ENCODE measurements around the gene HORMAD2. TPM values are rescaled to one million over a fixed set of nuclear protein-coding genes. Genes with fewer than 3 reads are reported as not detected.

Gene HORMAD2
- total and polyA plus RNA-seq, 4 donors, result not detected

DNA sequence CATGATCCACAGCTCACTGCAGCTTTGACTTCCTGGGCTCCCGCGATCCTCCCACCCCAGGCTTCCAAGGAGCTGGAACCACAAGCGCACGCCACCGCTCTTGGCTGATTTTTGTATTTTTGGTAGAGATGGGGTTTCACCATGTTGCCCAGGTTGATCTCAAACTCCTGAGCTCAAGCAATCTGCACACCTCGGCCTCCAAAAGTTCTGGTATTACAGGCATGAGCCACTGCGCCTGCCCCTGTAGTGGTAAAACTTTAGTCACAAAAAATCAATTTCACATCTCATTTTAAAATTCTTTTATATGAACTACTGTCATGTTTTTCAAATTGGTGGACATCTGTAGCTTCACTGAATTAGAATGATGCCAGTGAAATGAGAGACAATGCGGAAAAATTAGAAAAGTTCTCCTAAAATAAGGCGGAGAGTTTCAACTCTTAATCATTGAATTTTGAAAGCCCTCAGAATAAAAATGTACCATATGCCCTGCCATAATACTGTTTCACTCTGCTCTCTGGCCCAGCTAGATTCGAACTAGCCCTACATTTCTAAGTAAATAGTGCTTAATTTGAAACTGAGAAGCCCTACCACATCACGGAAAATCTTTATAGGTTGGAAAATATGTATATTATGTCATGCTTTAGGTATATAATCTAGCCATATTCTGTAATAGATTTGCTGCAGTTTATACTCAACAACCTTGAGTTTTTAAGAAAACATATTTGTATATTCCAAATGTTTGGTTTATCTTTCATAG lies 78.7 kb downstream of the HORMAD2 start:
- Histone ChIP-seq H3K27ac (ENCODE audit: low read depth in 1 of 2, low read length in 2 of 2) (no peak overlapping the region), H3K4me3 (ENCODE audit: low read length in 2 of 2) (no peak overlapping the region), H3K9me3 (ENCODE audit: control insufficient read depth, low read length) (no peaks in the 10 kb centered on the region), H3K27me3 (ENCODE audit: control insufficient read depth in 1 of 2, insufficient read depth in 2 of 2, low read length in 1 of 2) (no peaks in the 10 kb centered on the region), H3K36me3 (ENCODE audit: control insufficient read depth in 1 of 2, insufficient read depth in 2 of 2, low read length in 1 of 2) (no peaks in the 10 kb centered on the region), H3K4me1 (ENCODE audit: control insufficient read depth in 1 of 2, insufficient read depth in 2 of 2, low read length in 2 of 2) (no peaks in the 10 kb centered on the region)
- 81% methylated on average over 11 of the region's 11 CpGs for WGBS, 2 donors
- ATAC-seq (ENCODE audit: low FRiP score), result no peak
- intact Hi-C loops (cut with DNase I), result no loop called here
- DNase-seq, result no peak

- Histone ChIP-seq H3K27ac (ENCODE audit: low read depth in 1 of 2, low read length in 2 of 2) (no peak overlapping the region), H3K36me3 (ENCODE audit: control insufficient read depth in 1 of 2, insufficient read depth in 2 of 2, low read length in 1 of 2) (no peaks in the 10 kb centered on the region), H3K4me3 (ENCODE audit: low read length in 2 of 2) (no peak overlapping the region), H3K9me3 (ENCODE audit: control insufficient read depth, low read length) (no peaks in the 10 kb centered on the region), H3K4me1 (ENCODE audit: control insufficient read depth in 1 of 2, insufficient read depth in 2 of 2, low read length in 2 of 2) (no peaks in the 10 kb centered on the region), H3K27me3 (ENCODE audit: control insufficient read depth in 1 of 2, insufficient read depth in 2 of 2, low read length in 1 of 2) (no peaks in the 10 kb centered on the region)
- 49 to 52% methylated on average over 2 of the region's 2 CpGs for WGBS, 2 donors
- intact Hi-C loops (cut with DNase I), result no loop called here
- no peak for ATAC-seq (ENCODE audit: low FRiP score)
- no peak for DNase-seq
These were observed 79.5 kb downstream of the HORMAD2 start for GRCh38 chr22:30159561-30160353.

DNA sequence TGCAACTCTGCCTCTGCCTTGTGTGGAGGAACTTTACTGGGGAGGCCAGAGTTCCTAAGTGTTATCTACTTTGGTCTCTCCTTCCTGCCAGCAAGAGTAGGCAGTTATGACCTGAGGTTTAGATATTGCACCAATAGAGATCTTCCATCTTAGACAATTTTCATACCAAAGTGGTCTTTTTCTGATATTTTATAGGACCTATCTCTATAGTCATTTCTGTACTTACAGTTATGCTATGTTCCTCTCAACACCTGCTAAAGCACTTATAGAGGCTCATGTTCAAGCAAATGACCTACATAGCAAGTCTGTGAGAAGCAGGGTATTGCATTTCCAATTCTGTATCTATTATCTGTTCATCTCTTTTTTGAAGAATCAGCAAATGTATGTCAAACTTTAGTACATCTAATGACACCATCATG lies 80.8 kb downstream of the HORMAD2 start:
- Histone ChIP-seq H3K27ac (ENCODE audit: low read depth in 1 of 2, low read length in 2 of 2) (no peak overlapping the region), H3K4me1 (ENCODE audit: control insufficient read depth in 1 of 2, insufficient read depth in 2 of 2, low read length in 2 of 2) (no peaks in the 10 kb centered on the region), H3K9me3 (ENCODE audit: control insufficient read depth, low read length) (no peaks in the 10 kb centered on the region), H3K27me3 (ENCODE audit: control insufficient read depth in 1 of 2, insufficient read depth in 2 of 2, low read length in 1 of 2) (no peaks in the 10 kb centered on the region), H3K4me3 (ENCODE audit: low read length in 2 of 2) (no peak overlapping the region), H3K36me3 (ENCODE audit: control insufficient read depth in 1 of 2, insufficient read depth in 2 of 2, low read length in 1 of 2) (no peaks in the 10 kb centered on the region)
- ATAC-seq (ENCODE audit: low FRiP score) (no peak), DNase-seq (no peak)
- intact Hi-C loops (cut with DNase I), result no loop called here

GRCh38 chr22:30167296-30167695 lies 87.0 kb downstream of the HORMAD2 start:
- ATAC-seq (ENCODE audit: low FRiP score) (no peak), DNase-seq (no peak)
- Histone ChIP-seq H3K27ac (ENCODE audit: low read depth in 1 of 2, low read length in 2 of 2) (no peak overlapping the region), H3K4me1 (ENCODE audit: control insufficient read depth in 1 of 2, insufficient read depth in 2 of 2, low read length in 2 of 2) (no peaks in the 10 kb centered on the region), H3K36me3 (ENCODE audit: control insufficient read depth in 1 of 2, insufficient read depth in 2 of 2, low read length in 1 of 2) (no peaks in the 10 kb centered on the region), H3K4me3 (ENCODE audit: low read length in 2 of 2) (no peak overlapping the region), H3K9me3 (ENCODE audit: control insufficient read depth, low read length) (no peaks in the 10 kb centered on the region), H3K27me3 (ENCODE audit: control insufficient read depth in 1 of 2, insufficient read depth in 2 of 2, low read length in 1 of 2) (peaks cover 2 to 4% of the 10 kb centered on the region in 2 donors)
- 80 to 81% methylated on average over 2 of the region's 2 CpGs for WGBS, 2 donors
- intact Hi-C loops (cut with DNase I), result no loop called here

- no peak overlapping the region for H3K4me3 ChIP-seq (ENCODE audit: low read length in 2 of 2)
- ATAC-seq (ENCODE audit: low FRiP score), result no peak
- no peak overlapping the region for H3K27ac ChIP-seq (ENCODE audit: low read depth in 1 of 2, low read length in 2 of 2)
- no peak for DNase-seq
- H3K36me3 ChIP-seq (ENCODE audit: control insufficient read depth in 1 of 2, insufficient read depth in 2 of 2, low read length in 1 of 2), result no peaks in the 10 kb centered on the region
- 55 to 57% methylated on average over 1 of the region's 1 CpG for WGBS, 2 donors
- intact Hi-C loops (cut with DNase I), result no loop called here
- H3K4me1 ChIP-seq (ENCODE audit: control insufficient read depth in 1 of 2, insufficient read depth in 2 of 2, low read length in 2 of 2), result no peaks in the 10 kb centered on the region
- H3K27me3 ChIP-seq (ENCODE audit: control insufficient read depth in 1 of 2, insufficient read depth in 2 of 2, low read length in 1 of 2), result peaks cover 2 to 4% of the 10 kb centered on the region in 2 donors
- no peaks in the 10 kb centered on the region for H3K9me3 ChIP-seq (ENCODE audit: control insufficient read depth, low read length)
These were observed 87.5 kb downstream of the HORMAD2 start for GRCh38 chr22:30167734-30168133.

- intact Hi-C loops (cut with DNase I), result no loop called here
- Histone ChIP-seq H3K4me3 (ENCODE audit: low read length in 2 of 2) (no peak overlapping the region), H3K27ac (ENCODE audit: low read depth in 1 of 2, low read length in 2 of 2) (no peak overlapping the region), H3K36me3 (ENCODE audit: control insufficient read depth in 1 of 2, insufficient read depth in 2 of 2, low read length in 1 of 2) (no peaks in the 10 kb centered on the region), H3K4me1 (ENCODE audit: control insufficient read depth in 1 of 2, insufficient read depth in 2 of 2, low read length in 2 of 2) (peaks cover 0 to 1% of the 10 kb centered on the region in 2 donors), H3K9me3 (ENCODE audit: control insufficient read depth, low read length) (no peaks in the 10 kb centered on the region), H3K27me3 (ENCODE audit: control insufficient read depth in 1 of 2, insufficient read depth in 2 of 2, low read length in 1 of 2) (peaks cover 2 to 4% of the 10 kb centered on the region in 2 donors)
- 66 to 76% methylated on average over 1 of the region's 1 CpG for WGBS, 2 donors
- no peak for ATAC-seq (ENCODE audit: low FRiP score)
- no peak for DNase-seq
These were observed 88.7 kb downstream of the HORMAD2 start for GRCh38 chr22:30169002-30169401.

- WGBS, 2 donors, result 50 to 54% methylated on average over 2 of the region's 2 CpGs
- peaks cover 2 to 4% of the 10 kb centered on the region in 2 donors for H3K27me3 ChIP-seq (ENCODE audit: control insufficient read depth in 1 of 2, insufficient read depth in 2 of 2, low read length in 1 of 2)
- intact Hi-C loops (cut with DNase I), result no loop called here
These were observed 89.9 kb downstream of the HORMAD2 start for GRCh38 chr22:30170129-30170528.

DNA sequence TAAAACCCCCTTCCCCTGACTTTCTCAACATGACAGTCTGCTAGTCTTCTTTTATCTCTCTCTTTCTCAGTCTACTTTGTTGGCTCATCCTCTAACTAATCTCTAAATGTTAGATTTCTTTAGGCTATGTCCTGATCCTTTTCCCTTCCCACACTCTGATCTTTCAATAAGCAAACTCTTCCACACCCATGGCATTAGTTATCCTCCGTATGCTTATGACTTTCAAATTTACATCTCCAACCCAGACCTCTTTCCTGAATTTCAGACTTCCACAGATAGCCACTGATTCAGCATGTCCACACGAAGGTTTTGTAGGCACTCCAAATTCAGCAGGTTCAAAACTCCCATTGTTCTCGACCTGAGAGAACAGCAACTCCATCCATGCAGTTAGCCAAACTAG lies 90.7 kb downstream of the HORMAD2 start:
- WGBS, 2 donors, result 71 to 79% methylated on average over 3 of the region's 3 CpGs
- intact Hi-C loops (cut with DNase I), result no loop called here
- Histone ChIP-seq H3K4me1 (ENCODE audit: control insufficient read depth in 1 of 2, insufficient read depth in 2 of 2, low read length in 2 of 2) (peaks cover 0 to 1% of the 10 kb centered on the region in 2 donors), H3K36me3 (ENCODE audit: control insufficient read depth in 1 of 2, insufficient read depth in 2 of 2, low read length in 1 of 2) (no peaks in the 10 kb centered on the region), H3K27ac (ENCODE audit: low read depth in 1 of 2, low read length in 2 of 2) (no peak overlapping the region), H3K4me3 (ENCODE audit: low read length in 2 of 2) (no peak overlapping the region), H3K9me3 (ENCODE audit: control insufficient read depth, low read length) (no peaks in the 10 kb centered on the region), H3K27me3 (ENCODE audit: control insufficient read depth in 1 of 2, insufficient read depth in 2 of 2, low read length in 1 of 2) (peaks cover 2 to 4% of the 10 kb centered on the region in 2 donors)
- ATAC-seq (ENCODE audit: low FRiP score), result no peak
- DNase-seq, result no peak

More at GRCh38 chr22:30170129-30170528, 89.9 kb downstream of the HORMAD2 start:
- Histone ChIP-seq H3K9me3 (ENCODE audit: control insufficient read depth, low read length) (no peaks in the 10 kb centered on the region), H3K4me1 (ENCODE audit: control insufficient read depth in 1 of 2, insufficient read depth in 2 of 2, low read length in 2 of 2) (peaks cover 0 to 1% of the 10 kb centered on the region in 2 donors), H3K27ac (ENCODE audit: low read depth in 1 of 2, low read length in 2 of 2) (no peak overlapping the region), H3K36me3 (ENCODE audit: control insufficient read depth in 1 of 2, insufficient read depth in 2 of 2, low read length in 1 of 2) (no peaks in the 10 kb centered on the region), H3K4me3 (ENCODE audit: low read length in 2 of 2) (no peak overlapping the region)
- no peak for ATAC-seq (ENCODE audit: low FRiP score)
- no peak for DNase-seq
